Calu3 (cell line): ENCODE results near the gene TNFRSF11A. TPM values are rescaled to one million over a fixed set of nuclear protein-coding genes. Genes with fewer than 3 reads are reported as not detected.

Source experiments
- BruUV-seq: library from RNA; stranded (reverse); fragments of 400-500 nt; replicated peaks from 2 replicates; lab custom pipeline; 2021; lab: Mats Ljungman, UMichigan
- CTCF ChIA-PET: fragments of 300-600 bp; sonication (Branson Sonifier 250); formaldehyde crosslinking; loops from one replicate; lab custom pipeline; 2022; ENCODE audit warnings: antibody characterized with exemption; lab: Charles Lee
- DNase-seq: peaks from one replicate; pipeline ENCODE4 v3.0.0; 2022
- H3K27ac Mint-ChIP-seq: one replicate; pipeline ENCODE4 v1.8.0; 2022; ENCODE audit warnings: mixed read lengths; ENCODE audit not compliant: unreplicated experiment
- H3K27me3 Mint-ChIP-seq: one replicate; pipeline ENCODE4 v1.8.0; 2022; ENCODE audit warnings: mixed read lengths; ENCODE audit not compliant: unreplicated experiment
- H3K36me3 Mint-ChIP-seq: one replicate; pipeline ENCODE4 v1.8.0; 2022; ENCODE audit warnings: mild to moderate bottlenecking, moderate library complexity, mixed read lengths; ENCODE audit not compliant: insufficient read depth, unreplicated experiment
- H3K4me1 Mint-ChIP-seq: one replicate; pipeline ENCODE4 v1.8.0; 2022; ENCODE audit warnings: mild to moderate bottlenecking, low read depth, mixed read lengths; ENCODE audit not compliant: unreplicated experiment
- H3K4me3 Mint-ChIP-seq: one replicate; pipeline ENCODE4 v1.8.0; 2022; ENCODE audit warnings: mild to moderate bottlenecking, low read depth, moderate library complexity, mixed read lengths; ENCODE audit not compliant: unreplicated experiment
- H3K9me3 Mint-ChIP-seq: one replicate; pipeline ENCODE4 v1.8.0; 2022; ENCODE audit warnings: low read depth, mixed read lengths; ENCODE audit not compliant: unreplicated experiment
- CTCF ChIP-seq: fragments of 200-600 bp; IDR thresholded peaks from one replicate; pipeline ENCODE4 v1.8.0; 2022; ENCODE audit warnings: antibody characterized with exemption; ENCODE audit not compliant: unreplicated experiment
- intact Hi-C: fragments of 100-400 bp; cut with micrococcal nuclease; formaldehyde crosslinking; loops from one replicate; pipeline ENCODE4 v1.10.0; 2022; ENCODE audit not compliant: unreplicated experiment
- total RNA-seq: library from RNA; stranded (reverse); gene quantifications from 2 replicates; pipeline ENCODE4 v1.2.3, GENCODE V29; 2022

Gene TNFRSF11A
- total RNA-seq, 1 experiment from 2014 or later, result 94.6 TPM

GRCh38 chr18:62360805-62361204 lies 35.7 kb downstream of the TNFRSF11A start:
- BruUV-seq, result no TSS peak
- Mint-ChIP-seq H3K9me3 (no peaks in the 10 kb centered on the region), H3K4me3 (no peak overlapping the region), H3K27ac (no peak overlapping the region), H3K4me1 (no peaks in the 10 kb centered on the region), H3K27me3 (no peaks in the 10 kb centered on the region), H3K36me3 (peaks cover 60% of the 10 kb centered on the region)
- CTCF ChIA-PET, result no interaction called here
- DNase-seq, result no peak
- no peak for TF ChIP-seq CTCF
- intact Hi-C loops, result no loop called here

GRCh38 chr18:62361288-62361687 lies 36.2 kb downstream of the TNFRSF11A start:
- BruUV-seq, result no TSS peak
- Mint-ChIP-seq H3K27ac (no peak overlapping the region), H3K4me3 (no peak overlapping the region), H3K36me3 (peaks cover 55% of the 10 kb centered on the region), H3K27me3 (no peaks in the 10 kb centered on the region), H3K4me1 (no peaks in the 10 kb centered on the region), H3K9me3 (no peaks in the 10 kb centered on the region)
- CTCF ChIA-PET, result no interaction called here
- intact Hi-C loops, result no loop called here
- no peak for TF ChIP-seq CTCF
- DNase-seq, result no peak

GRCh38 chr18:62364558-62364957 lies 39.4 kb downstream of the TNFRSF11A start:
- CTCF ChIA-PET, result no interaction called here
- intact Hi-C loops, result no loop called here
- Mint-ChIP-seq H3K36me3 (peaks cover 59% of the 10 kb centered on the region), H3K9me3 (no peaks in the 10 kb centered on the region), H3K4me1 (no peaks in the 10 kb centered on the region), H3K27ac (no peak overlapping the region), H3K4me3 (no peak overlapping the region), H3K27me3 (no peaks in the 10 kb centered on the region)
- no peak for DNase-seq
- BruUV-seq, result no TSS peak
- TF ChIP-seq CTCF, result no peak

- Mint-ChIP-seq H3K4me3 (no peak overlapping the region), H3K9me3 (no peaks in the 10 kb centered on the region), H3K36me3 (peaks cover 55% of the 10 kb centered on the region), H3K27ac (no peak overlapping the region), H3K27me3 (no peaks in the 10 kb centered on the region), H3K4me1 (no peaks in the 10 kb centered on the region)
- no TSS peak for BruUV-seq
- no peak for DNase-seq
- intact Hi-C loops, result no loop called here
- TF ChIP-seq CTCF, result no peak
- CTCF ChIA-PET, result no interaction called here
Measured at GRCh38 chr18:62365420-62365819, 40.3 kb downstream of the TNFRSF11A start.
